Astrocyte (in vitro differentiated cells and primary cell): ENCODE data around the gene OGFOD3. TPM values are rescaled to one million over a fixed set of nuclear protein-coding genes. Genes with fewer than 3 reads are reported as not detected.

Experiments used
- DNase-seq: peaks from one replicate; pipeline ENCODE4 v3.0.0-alpha.2; 2010; ENCODE audit warnings: low read depth
- FAIRE-seq: peaks from 2 replicates; lab custom pipeline; 2011; peaks lifted over from hg19 to GRCh38; lab: Jason Lieb, UNC
- H2AFZ ChIP-seq: 2 replicates; pipeline ENCODE4 v1.6.0; 2012; ENCODE audit warnings: low read depth, low read length, inconsistent platforms
- H3K27ac ChIP-seq: 2 replicates; pipeline ENCODE4 v1.5.1; 2011; ENCODE audit warnings: low read depth, low read length, inconsistent platforms
- H3K27me3 ChIP-seq: 2 replicates; pipeline ENCODE4 v1.6.0; 2011; ENCODE audit warnings: low read length, inconsistent platforms; ENCODE audit not compliant: insufficient read depth
- H3K36me3 ChIP-seq: 2 replicates; pipeline ENCODE4 v1.5.1; 2011; ENCODE audit warnings: low read length, inconsistent platforms; ENCODE audit not compliant: insufficient read depth
- H3K4me1 ChIP-seq: 2 replicates; pipeline ENCODE4 v1.5.1; 2011; ENCODE audit warnings: low read length, inconsistent platforms; ENCODE audit not compliant: insufficient read depth
- H3K4me2 ChIP-seq: 2 replicates; pipeline ENCODE4 v1.6.0; 2012; ENCODE audit warnings: low read length, inconsistent platforms
- H3K4me3 ChIP-seq: 2 replicates; pipeline ENCODE4 v1.5.1; 2011; ENCODE audit warnings: low read depth, mild to moderate bottlenecking, low read length, inconsistent platforms; ENCODE audit not compliant: insufficient read depth
- H3K79me2 ChIP-seq: 2 replicates; pipeline ENCODE4 v1.6.0; 2012; ENCODE audit warnings: mild to moderate bottlenecking, low read length, inconsistent platforms; ENCODE audit not compliant: insufficient read depth
- H3K9ac ChIP-seq: 2 replicates; pipeline ENCODE4 v1.6.0; 2012; ENCODE audit warnings: mild to moderate bottlenecking, low read length, inconsistent platforms
- H3K9me3 ChIP-seq: 2 replicates; pipeline ENCODE4 v1.5.1; 2012; ENCODE audit warnings: low read depth, mild to moderate bottlenecking, low read length, inconsistent platforms; ENCODE audit not compliant: insufficient read depth
- H4K20me1 ChIP-seq: 2 replicates; pipeline ENCODE4 v1.6.0; 2012; ENCODE audit warnings: low read length, inconsistent platforms; ENCODE audit not compliant: insufficient read depth
- H3K27ac Mint-ChIP-seq: one replicate; pipeline ENCODE4 v1.8.0; 2021; ENCODE audit warnings: mild to moderate bottlenecking, mixed read lengths; ENCODE audit not compliant: unreplicated experiment
- H3K27me3 Mint-ChIP-seq: one replicate; pipeline ENCODE4 v1.8.0; 2021; ENCODE audit warnings: low read depth, mixed read lengths; ENCODE audit not compliant: unreplicated experiment
- H3K36me3 Mint-ChIP-seq: one replicate; pipeline ENCODE4 v1.8.0; 2021; ENCODE audit warnings: low read depth, mixed read lengths; ENCODE audit not compliant: unreplicated experiment
- H3K4me1 Mint-ChIP-seq: one replicate; pipeline ENCODE4 v1.8.0; 2021; ENCODE audit warnings: low read depth, mixed read lengths; ENCODE audit not compliant: unreplicated experiment
- H3K4me3 Mint-ChIP-seq: one replicate; pipeline ENCODE4 v1.8.0; 2021; ENCODE audit warnings: mild to moderate bottlenecking, moderate library complexity, mixed read lengths; ENCODE audit not compliant: unreplicated experiment
- H3K9me3 Mint-ChIP-seq: one replicate; pipeline ENCODE4 v1.8.0; 2021; ENCODE audit warnings: mild to moderate bottlenecking, mixed read lengths; ENCODE audit not compliant: unreplicated experiment
- EZH2 ChIP-seq: IDR thresholded peaks from 2 replicates; pipeline ENCODE4 v1.6.1; 2012; ENCODE audit warnings: mild to moderate bottlenecking, low read length, inconsistent platforms; ENCODE audit not compliant: insufficient read depth
- total RNA-seq: library from RNA; stranded (reverse); gene quantifications from 2 replicates; pipeline ENCODE4 v1.2.1, GENCODE V29; 2021
- TF ChIP-seq, protein P1 (sequence below): IDR thresholded peaks from 2 replicates; pipeline ENCODE4 v1.5.1; 2011; ENCODE audit warnings: low read depth, mild to moderate bottlenecking, inconsistent platforms, low read length, moderate library complexity; ENCODE audit not compliant: insufficient read depth

Gene OGFOD3
- total RNA-seq, 1 donor from 2014 or later, result 20.9 TPM

DNA sequence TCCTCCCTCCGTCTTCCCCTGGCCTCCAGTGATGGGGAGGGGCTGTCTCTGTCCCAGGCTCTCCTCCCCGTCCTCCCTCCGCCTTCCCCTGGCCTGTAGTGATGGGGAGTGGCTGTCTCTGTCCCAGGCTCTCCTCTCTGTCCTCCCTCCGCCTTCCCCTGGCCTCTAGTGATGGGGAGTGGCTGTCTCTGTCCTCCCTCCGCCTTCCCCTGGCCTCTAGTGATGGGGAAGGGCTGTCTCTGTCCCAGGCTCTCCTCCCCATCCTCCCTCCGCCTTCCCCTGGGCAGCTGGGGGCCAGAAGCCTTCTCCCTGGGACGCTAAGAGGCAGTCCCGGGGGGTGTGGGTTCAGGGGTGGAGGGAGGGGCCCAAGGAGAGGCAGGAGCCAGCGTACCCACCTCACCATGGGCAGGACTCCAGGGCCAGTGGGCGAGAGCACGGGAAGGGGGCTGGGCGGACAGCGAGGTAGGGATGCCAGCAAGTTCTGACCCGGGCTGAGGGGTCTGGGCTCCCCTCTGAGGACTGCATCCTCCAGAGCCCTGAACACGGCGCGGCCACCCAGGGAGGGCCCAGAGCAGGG lies 32.0 kb downstream of the OGFOD3 start:
- peaks cover 4% of the 10 kb centered on the region for H4K20me1 ChIP-seq
- H3K27me3 ChIP-seq, result peaks cover 9% of the 10 kb centered on the region
- H3K9me3 ChIP-seq, result no peaks in the 10 kb centered on the region
- H3K27ac ChIP-seq, result no peak overlapping the region
- Mint-ChIP-seq H3K4me3 (no peak overlapping the region), H3K27ac (no peak overlapping the region), H3K27me3 (peaks cover 16% of the 10 kb centered on the region), H3K36me3 (peaks cover 2% of the 10 kb centered on the region), H3K4me1 (no peaks in the 10 kb centered on the region), H3K9me3 (no peaks in the 10 kb centered on the region)
- no peak overlapping the region for H3K4me2 ChIP-seq
- no peaks in the 10 kb centered on the region for H3K36me3 ChIP-seq
- DNase-seq (no peak), FAIRE-seq (no peak)
- no peak overlapping the region for H3K4me3 ChIP-seq
- no peaks in the 10 kb centered on the region for H3K79me2 ChIP-seq
- TF ChIP-seq, protein P1, sequence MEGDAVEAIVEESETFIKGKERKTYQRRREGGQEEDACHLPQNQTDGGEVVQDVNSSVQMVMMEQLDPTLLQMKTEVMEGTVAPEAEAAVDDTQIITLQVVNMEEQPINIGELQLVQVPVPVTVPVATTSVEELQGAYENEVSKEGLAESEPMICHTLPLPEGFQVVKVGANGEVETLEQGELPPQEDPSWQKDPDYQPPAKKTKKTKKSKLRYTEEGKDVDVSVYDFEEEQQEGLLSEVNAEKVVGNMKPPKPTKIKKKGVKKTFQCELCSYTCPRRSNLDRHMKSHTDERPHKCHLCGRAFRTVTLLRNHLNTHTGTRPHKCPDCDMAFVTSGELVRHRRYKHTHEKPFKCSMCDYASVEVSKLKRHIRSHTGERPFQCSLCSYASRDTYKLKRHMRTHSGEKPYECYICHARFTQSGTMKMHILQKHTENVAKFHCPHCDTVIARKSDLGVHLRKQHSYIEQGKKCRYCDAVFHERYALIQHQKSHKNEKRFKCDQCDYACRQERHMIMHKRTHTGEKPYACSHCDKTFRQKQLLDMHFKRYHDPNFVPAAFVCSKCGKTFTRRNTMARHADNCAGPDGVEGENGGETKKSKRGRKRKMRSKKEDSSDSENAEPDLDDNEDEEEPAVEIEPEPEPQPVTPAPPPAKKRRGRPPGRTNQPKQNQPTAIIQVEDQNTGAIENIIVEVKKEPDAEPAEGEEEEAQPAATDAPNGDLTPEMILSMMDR, result no peak
- TF ChIP-seq EZH2, result no peak
- H3K4me1 ChIP-seq, result no peaks in the 10 kb centered on the region
- no peak overlapping the region for H3K9ac ChIP-seq
- no peak overlapping the region for H2AFZ ChIP-seq

DNA sequence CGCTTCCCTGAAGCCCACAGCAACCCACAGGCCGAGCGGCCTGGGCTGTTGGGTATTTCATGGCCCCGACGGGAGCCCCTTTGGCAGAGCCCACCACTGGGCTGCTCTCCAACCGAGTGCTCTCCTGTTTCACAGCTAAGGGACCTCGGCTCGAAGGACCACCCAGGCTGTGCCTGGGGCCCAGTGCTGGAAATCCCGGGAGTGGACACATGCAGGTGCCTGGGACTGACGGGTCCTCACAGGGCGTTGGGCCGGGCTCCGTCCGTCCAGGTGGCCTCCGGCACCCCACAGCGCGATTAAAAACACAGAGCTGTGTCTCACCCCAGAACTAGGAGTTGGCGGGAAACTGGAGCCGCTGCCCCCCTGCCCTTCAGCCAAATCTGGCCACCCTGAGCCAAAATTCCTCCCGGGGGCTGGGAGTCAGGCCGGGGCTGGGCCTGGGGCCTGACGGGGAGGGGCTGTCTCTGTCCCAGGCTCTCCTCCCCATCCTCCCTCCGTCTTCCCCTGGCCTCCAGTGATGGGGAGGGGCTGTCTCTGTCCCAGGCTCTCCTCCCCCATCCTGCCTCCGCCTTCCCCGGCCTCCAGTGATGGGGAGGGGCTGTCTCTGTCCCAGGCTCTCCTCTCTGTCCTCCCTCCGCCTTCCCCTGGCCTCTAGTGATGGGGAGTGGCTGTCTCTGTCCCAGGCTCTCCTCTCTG lies 32.7 kb downstream of the OGFOD3 start:
- Histone ChIP-seq H3K79me2 (no peaks in the 10 kb centered on the region), H2AFZ (no peak overlapping the region), H4K20me1 (peaks cover 4% of the 10 kb centered on the region), H3K9me3 (no peaks in the 10 kb centered on the region), H3K36me3 (no peaks in the 10 kb centered on the region), H3K4me3 (no peak overlapping the region), H3K4me2 (no peak overlapping the region), H3K27me3 (peaks cover 13% of the 10 kb centered on the region), H3K27ac (no peak overlapping the region), H3K4me1 (no peaks in the 10 kb centered on the region), H3K9ac (no peak overlapping the region)
- TF ChIP-seq, protein P1, result no peak
- no peak for TF ChIP-seq EZH2
- H3K36me3 Mint-ChIP-seq, result peaks cover 2% of the 10 kb centered on the region
- H3K4me1 Mint-ChIP-seq, result no peaks in the 10 kb centered on the region
- FAIRE-seq (no peak), DNase-seq (no peak)
- no peak overlapping the region for H3K27ac Mint-ChIP-seq
- H3K4me3 Mint-ChIP-seq, result no peak overlapping the region
- H3K27me3 Mint-ChIP-seq, result peaks cover 23% of the 10 kb centered on the region
- H3K9me3 Mint-ChIP-seq, result no peaks in the 10 kb centered on the region
